Neuronal stem cell (in vitro differentiated cells): ENCODE data around the gene INSIG2.

Experiments used
- DNase-seq: peaks from one replicate; pipeline ENCODE4 v3.0.0-alpha.2; 2013; ENCODE audit warnings: low spot score
- H2AFZ ChIP-seq: one replicate; pipeline ENCODE4 v1.6.1; 2013; ENCODE audit warnings: mild to moderate bottlenecking, low read length, inconsistent platforms
- H2AK5ac ChIP-seq: 2 replicates; pipeline ENCODE4 v1.6.1; 2013; ENCODE audit warnings: low read depth, mild to moderate bottlenecking, inconsistent platforms, low read length, moderate library complexity, mixed read lengths
- H2BK120ac ChIP-seq: 2 replicates; pipeline ENCODE4 v1.6.1; 2013; ENCODE audit warnings: low read depth, mild to moderate bottlenecking, inconsistent platforms, low read length, moderate library complexity, mixed read lengths
- H2BK12ac ChIP-seq: one replicate; pipeline ENCODE4 v1.6.1; 2013; ENCODE audit warnings: low read length, inconsistent platforms
- H2BK15ac ChIP-seq: 2 replicates; pipeline ENCODE4 v1.6.1; 2013; ENCODE audit warnings: mild to moderate bottlenecking, low read length, inconsistent platforms, mixed read lengths
- H2BK5ac ChIP-seq: one replicate; pipeline ENCODE4 v1.6.1; 2013; ENCODE audit warnings: inconsistent platforms, mild to moderate bottlenecking, low read length, moderate library complexity
- H3K14ac ChIP-seq: one replicate; pipeline ENCODE4 v1.6.1; 2013; ENCODE audit warnings: low read length, inconsistent platforms
- H3K18ac ChIP-seq: 2 replicates; pipeline ENCODE4 v1.6.1; 2013; ENCODE audit warnings: low read length, inconsistent platforms
- H3K23ac ChIP-seq: 2 replicates; pipeline ENCODE4 v1.6.1; 2013; ENCODE audit warnings: low read depth, mild to moderate bottlenecking, mixed read lengths, low read length, inconsistent platforms; ENCODE audit not compliant: poor library complexity
- H3K27ac ChIP-seq: replicated peaks from 3 replicates; pipeline ENCODE4 v1.5.1; 2013; ENCODE audit warnings: low read length, inconsistent platforms
- H3K27me3 ChIP-seq, 3 experiments: 2 replicates each; pipeline ENCODE4 v1.6.1; 2013; ENCODE audit warnings: low read length in 3 of 3, mild to moderate bottlenecking in 2 of 3, inconsistent platforms in 1 of 3, low read depth in 1 of 3, mixed read lengths in 1 of 3, moderate library complexity in 1 of 3; ENCODE audit not compliant: control insufficient read depth in 3 of 3, insufficient read depth in 3 of 3
- H3K36me3 ChIP-seq, 2 donors: replicated peaks in 1 of 2; 2 replicates each; pipeline ENCODE4 v1.6.1; 2013; ENCODE audit warnings: low read length in 2 of 2; ENCODE audit not compliant: control insufficient read depth in 2 of 2, insufficient read depth in 2 of 2
- H3K4ac ChIP-seq: 2 replicates; pipeline ENCODE4 v1.6.1; 2013; ENCODE audit warnings: inconsistent platforms, mild to moderate bottlenecking, low read length, moderate library complexity
- H3K4me1 ChIP-seq, 2 donors: 1 replicate in 1 of 2; 2 replicates in 1 of 2; pipeline ENCODE4 v1.6.1; 2013; ENCODE audit warnings: low read length in 2 of 2, low read depth in 1 of 2; ENCODE audit not compliant: control insufficient read depth in 2 of 2, insufficient read depth in 1 of 2
- H3K4me2 ChIP-seq: one replicate; pipeline ENCODE4 v1.6.1; 2013; ENCODE audit warnings: mild to moderate bottlenecking, low read length, inconsistent platforms; ENCODE audit not compliant: insufficient read depth, poor library complexity, severe bottlenecking
- H3K4me3 ChIP-seq, 2 donors: 2 replicates each; pipeline ENCODE4 v1.5.1; 2013; ENCODE audit warnings: low read length in 2 of 2, mild to moderate bottlenecking in 2 of 2, inconsistent platforms in 1 of 2, moderate library complexity in 1 of 2
- H3K79me1 ChIP-seq: one replicate; pipeline ENCODE4 v1.6.1; 2013; ENCODE audit warnings: low read depth, mild to moderate bottlenecking, inconsistent platforms, low read length, moderate library complexity
- H3K9ac ChIP-seq: one replicate; pipeline ENCODE4 v1.6.1; 2013; ENCODE audit warnings: mild to moderate bottlenecking, low read depth, low read length, inconsistent platforms; ENCODE audit not compliant: poor library complexity
- H3K9me3 ChIP-seq, 2 donors: replicated peaks in 1 of 2; 2 replicates each; pipeline versions ENCODE3 to v1.6.1; 2013; ENCODE audit warnings: low read length in 2 of 2, mild to moderate bottlenecking in 2 of 2, inconsistent platforms in 1 of 2, low read depth in 1 of 2, mixed read lengths in 1 of 2, moderate library complexity in 1 of 2; ENCODE audit not compliant: control insufficient read depth in 2 of 2, insufficient read depth in 1 of 2
- H4K8ac ChIP-seq: one replicate; pipeline ENCODE4 v1.6.1; 2013; ENCODE audit warnings: low read depth, mild to moderate bottlenecking, inconsistent platforms, low read length, moderate library complexity
- H4K91ac ChIP-seq: one replicate; pipeline ENCODE4 v1.6.1; 2013; ENCODE audit warnings: low read length, low read depth, mild to moderate bottlenecking, inconsistent platforms; ENCODE audit not compliant: poor library complexity
- WGBS, 2 donors: extraction: QIAGEN DNeasy Blood & Tissue Kit; methylation state at CpG; one replicate each; pipeline ENCODE4 v1.1.7; 2013; ENCODE audit warnings: missing lambda C conversion rate in 2 of 2, mixed read lengths in 1 of 2; ENCODE audit not compliant: insufficient read length in 2 of 2, insufficient replicate concordance in 1 of 2; ENCODE audit errors: extremely low coverage in 2 of 2; 5-methylcytosine and 5-hydroxymethylcytosine counted together

INSIG2 gene

GRCh38 chr2:118049140-118049815 lies 39.0 kb upstream of the INSIG2 start:
- no peak overlapping the region for H4K91ac ChIP-seq
- H3K18ac ChIP-seq = no peak overlapping the region
- no CpG with 5 or more reads among the region's 3 CpGs for WGBS, 2 donors
- H3K9me3 ChIP-seq = no peaks in the 10 kb centered on the region
- no peak overlapping the region for H3K23ac ChIP-seq
- no peak overlapping the region for H2BK15ac ChIP-seq
- no peak overlapping the region for H3K4me3 ChIP-seq
- H4K8ac ChIP-seq = no peak overlapping the region
- no peak overlapping the region for H2BK12ac ChIP-seq
- no peak overlapping the region for H2AFZ ChIP-seq
- H3K14ac ChIP-seq = no peak overlapping the region
- no peak overlapping the region for H3K4ac ChIP-seq
- no peak overlapping the region for H2AK5ac ChIP-seq
- no peak overlapping the region for H3K9ac ChIP-seq
- no peak overlapping the region for H2BK5ac ChIP-seq
- H3K79me1 ChIP-seq = no peaks in the 10 kb centered on the region
- H3K4me1 ChIP-seq = peaks cover 0 to 5% of the 10 kb centered on the region in 2 donors
- H3K27me3 ChIP-seq = peaks cover 0 to 56% (median 0%) of the 10 kb centered on the region in 3 experiments
- H3K36me3 ChIP-seq = no peaks in the 10 kb centered on the region
- no peak overlapping the region for H3K4me2 ChIP-seq
- DNase-seq = no peak
- H2BK120ac ChIP-seq = no peak overlapping the region
- no peak overlapping the region for H3K27ac ChIP-seq

- H3K4me3 ChIP-seq = no peak overlapping the region
- H3K4ac ChIP-seq = no peak overlapping the region
Observed at GRCh38 chr2:118049816-118050140, 38.5 kb upstream of the INSIG2 start.

GRCh38 chr2:118050386-118050785 lies 37.9 kb upstream of the INSIG2 start:
- Histone ChIP-seq H3K23ac (no peak overlapping the region), H3K79me1 (no peaks in the 10 kb centered on the region), H2BK5ac (no peak overlapping the region), H2BK15ac (no peak overlapping the region), H3K4ac (no peak overlapping the region), H3K9ac (no peak overlapping the region), H4K8ac (no peak overlapping the region), H3K4me2 (no peak overlapping the region), H3K9me3 (no peaks in the 10 kb centered on the region), H3K4me1 (peaks cover 0 to 6% of the 10 kb centered on the region in 2 donors), H3K18ac (no peak overlapping the region), H3K14ac (no peak overlapping the region), H3K27ac (no peak overlapping the region), H3K4me3 (no peak overlapping the region), H4K91ac (no peak overlapping the region), H2BK120ac (no peak overlapping the region), H3K27me3 (peaks cover 0 to 50% (median 0%) of the 10 kb centered on the region in 3 experiments), H2BK12ac (no peak overlapping the region), H2AFZ (no peak overlapping the region), H2AK5ac (no peak overlapping the region), H3K36me3 (no peaks in the 10 kb centered on the region)
- no CpG with 5 or more reads among the region's 3 CpGs for WGBS, 2 donors
- DNase-seq = no peak

More at GRCh38 chr2:118049816-118050140, 38.5 kb upstream of the INSIG2 start:
- Histone ChIP-seq H2AFZ (no peak overlapping the region), H2BK5ac (no peak overlapping the region), H2BK12ac (no peak overlapping the region), H2AK5ac (no peak overlapping the region), H3K36me3 (no peaks in the 10 kb centered on the region), H3K18ac (no peak overlapping the region), H3K9ac (no peak overlapping the region), H4K91ac (no peak overlapping the region), H3K27me3 (peaks cover 0 to 55% (median 0%) of the 10 kb centered on the region in 3 experiments), H3K27ac (no peak overlapping the region), H2BK15ac (no peak overlapping the region), H3K4me2 (no peak overlapping the region), H3K79me1 (no peaks in the 10 kb centered on the region), H3K23ac (no peak overlapping the region), H3K4me1 (peaks cover 0 to 5% of the 10 kb centered on the region in 2 donors), H3K9me3 (no peaks in the 10 kb centered on the region), H4K8ac (no peak overlapping the region), H2BK120ac (no peak overlapping the region), H3K14ac (no peak overlapping the region)
- DNase-seq = no peak

GRCh38 chr2:118050974-118051373 lies 37.3 kb upstream of the INSIG2 start:
- H3K4ac ChIP-seq = no peak overlapping the region
- H3K4me2 ChIP-seq = no peak overlapping the region
- no peak overlapping the region for H4K91ac ChIP-seq
- H2AFZ ChIP-seq = no peak overlapping the region
- no peak overlapping the region for H3K18ac ChIP-seq
- H4K8ac ChIP-seq = no peak overlapping the region
- peaks cover 0 to 7% of the 10 kb centered on the region in 2 donors for H3K4me1 ChIP-seq
- H3K14ac ChIP-seq = no peak overlapping the region
- no peak overlapping the region for H3K23ac ChIP-seq
- no peak overlapping the region for H3K27ac ChIP-seq
- H3K9me3 ChIP-seq = no peaks in the 10 kb centered on the region
- H2BK15ac ChIP-seq = no peak overlapping the region
- no peaks in the 10 kb centered on the region for H3K79me1 ChIP-seq
- H3K36me3 ChIP-seq = no peaks in the 10 kb centered on the region
- H3K9ac ChIP-seq = no peak overlapping the region
- H2AK5ac ChIP-seq = no peak overlapping the region
- 100% methylated on average over 1 of the region's 2 CpGs; no CpG with 5 or more reads in 1 of the 2 donors for WGBS, 2 donors
- peaks cover 0 to 51% (median 0%) of the 10 kb centered on the region in 3 experiments for H3K27me3 ChIP-seq
- no peak for DNase-seq
- H2BK120ac ChIP-seq = no peak overlapping the region
- no peak overlapping the region for H2BK12ac ChIP-seq
- no peak overlapping the region for H3K4me3 ChIP-seq
- no peak overlapping the region for H2BK5ac ChIP-seq
